Posterior vena cava (tissue), 2 donors: ENCODE data around the gene CFAP46. TPM values are rescaled to one million over a fixed set of nuclear protein-coding genes. Genes with fewer than 3 reads are reported as not detected.

Source experiments
- DNase-seq: peaks from one replicate; pipeline ENCODE4 v3.0.0-alpha.2; 2020; ENCODE audit warnings: low spot score
- intact Hi-C, 2 donors: fragments of 100-400 bp; cut with DNase I; formaldehyde crosslinking; loops; one replicate each; pipeline versions ENCODE4 v1.14.1 to v1.14.2; 2022 to 2023
- total RNA-seq, 2 donors: library from RNA; stranded (reverse); fragmentation: NEBNext Ultra II Directional; extraction: Animal tissue kit (Norgen Biotek cat#: 25700); gene quantifications; one replicate each; pipeline ENCODE4 v1.2.1, GENCODE V29; 2021
- donor health status: DM: yes; HTN: yes; CAD: no.
- donor health status: DM: yes; HTN: yes; CAD: no.

Gene CFAP46
- total RNA-seq, 2 donors from 2014 or later: 0.14 to 0.81 TPM

DNA sequence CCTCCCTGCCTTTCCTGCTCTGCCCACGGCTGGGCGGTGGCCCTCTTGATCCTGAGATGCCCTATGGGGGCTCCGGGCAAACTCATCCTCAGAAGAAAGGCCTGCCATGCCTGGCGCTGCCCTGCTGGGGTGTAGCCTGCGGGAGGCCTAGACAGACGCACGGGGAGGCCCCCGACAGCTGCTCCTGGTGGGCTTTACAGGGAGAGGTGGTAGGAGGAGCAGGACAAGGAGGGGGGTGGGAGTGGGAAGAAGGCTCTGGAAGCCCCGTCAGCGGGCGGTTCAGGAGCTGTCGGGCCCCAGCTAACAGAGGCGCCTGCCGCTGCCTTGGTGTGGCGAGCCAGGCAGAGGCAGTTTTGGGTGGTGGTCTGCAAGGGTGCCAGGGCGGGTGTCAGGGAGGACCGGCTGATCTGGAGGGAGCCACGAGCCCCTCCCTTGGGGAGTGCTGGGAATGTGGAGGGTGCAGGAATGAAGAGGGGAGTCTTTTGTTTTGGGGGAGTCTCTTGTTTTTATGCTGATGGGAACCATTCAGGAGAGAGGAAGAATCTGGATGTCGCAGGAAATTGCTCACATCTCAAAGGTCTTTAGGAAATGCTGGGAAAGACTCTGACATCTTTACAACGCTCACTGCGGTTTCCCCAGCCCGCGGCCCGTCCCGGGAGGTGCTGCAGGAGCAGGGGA is 63.5 kb downstream of the CFAP46 start:
- intact Hi-C loops: no loop called here
- peak; percentile 69 for DNase-seq

GRCh38 chr10:132878091-132878729 is 64.2 kb downstream of the CFAP46 start:
- DNase-seq: peak; percentile 62
- intact Hi-C loops: no loop called here

DNA sequence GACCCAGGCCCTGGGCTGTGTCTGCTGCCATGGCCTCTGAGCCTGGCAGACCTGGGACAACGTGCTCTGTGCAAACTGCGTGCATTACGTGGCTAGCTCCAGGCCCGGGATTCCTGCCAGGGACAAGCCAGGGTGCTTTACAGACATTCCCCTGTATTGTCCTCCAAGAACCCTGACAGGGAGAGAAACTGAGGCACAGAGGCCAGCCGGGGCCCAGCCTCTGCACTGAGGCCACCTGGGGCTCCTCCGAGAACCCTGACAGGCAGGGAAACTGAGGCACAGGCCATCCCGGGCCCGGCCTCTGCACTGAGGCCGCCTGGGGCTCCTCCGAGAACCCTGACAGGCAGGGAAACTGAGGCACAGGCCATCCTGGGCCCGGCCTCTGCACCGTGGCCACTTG is 64.9 kb downstream of the CFAP46 start:
- peak; percentile 67 for DNase-seq
- intact Hi-C loops: no loop called here

DNA sequence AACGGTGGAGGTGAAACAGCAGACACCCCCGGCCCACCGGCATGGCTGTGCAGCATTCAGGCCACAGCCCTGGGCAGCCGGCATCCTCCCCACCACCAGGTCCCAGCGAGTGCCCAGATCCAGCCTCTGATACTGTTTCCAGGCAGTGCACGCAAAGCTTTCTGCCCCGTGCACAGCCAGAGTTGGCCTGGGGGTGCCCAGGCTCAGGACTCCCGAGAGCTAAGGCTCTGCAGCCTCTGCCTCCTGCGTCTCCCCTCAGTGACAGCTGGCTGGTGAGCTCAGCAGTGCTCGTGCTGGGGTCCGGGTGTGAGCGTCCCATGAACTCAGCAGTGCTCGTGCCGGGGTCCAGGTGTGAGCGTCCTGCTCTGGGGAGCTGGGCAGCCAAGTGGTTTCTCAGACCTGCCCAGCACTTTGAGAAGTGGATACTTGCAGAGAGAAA is 65.4 kb downstream of the CFAP46 start:
- peak; percentile 66 for DNase-seq
- intact Hi-C loops: no loop called here

DNA sequence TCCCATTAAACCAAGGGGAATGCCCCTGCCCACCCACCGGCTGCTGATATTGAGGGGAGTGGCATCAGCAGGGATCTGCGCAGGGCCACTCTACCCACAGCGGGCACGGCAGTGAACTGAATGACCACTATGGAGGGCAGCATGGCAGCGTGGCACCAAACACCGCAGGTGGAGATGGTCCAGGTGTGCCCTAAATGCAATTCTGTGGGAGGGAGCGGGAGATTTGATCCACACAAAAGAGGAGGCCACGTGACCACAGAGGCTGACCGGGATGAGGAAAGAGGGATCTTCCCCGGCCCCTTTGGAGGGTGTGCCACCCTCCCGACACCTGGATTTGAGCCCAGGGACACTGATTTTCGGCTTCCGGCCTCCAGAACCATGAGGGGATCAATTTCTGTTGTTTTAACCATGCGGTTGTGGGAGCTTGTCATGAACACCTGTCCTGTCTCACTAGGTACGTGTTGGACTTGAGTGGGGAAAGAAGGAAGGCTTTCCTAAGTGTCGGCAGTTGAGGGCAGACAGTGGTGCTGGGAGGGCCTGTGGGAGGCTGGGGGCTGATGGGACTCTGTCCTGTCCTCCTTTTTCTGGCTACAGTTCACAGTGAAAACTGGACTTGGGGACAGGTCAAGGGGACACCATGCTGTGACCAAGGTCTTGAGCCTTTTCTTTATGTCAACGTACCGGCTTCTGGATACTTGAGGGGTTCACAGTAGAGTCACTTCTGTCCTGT is 66.1 kb downstream of the CFAP46 start:
- intact Hi-C loops: no loop called here
- DNase-seq: peak; percentile 68

DNA sequence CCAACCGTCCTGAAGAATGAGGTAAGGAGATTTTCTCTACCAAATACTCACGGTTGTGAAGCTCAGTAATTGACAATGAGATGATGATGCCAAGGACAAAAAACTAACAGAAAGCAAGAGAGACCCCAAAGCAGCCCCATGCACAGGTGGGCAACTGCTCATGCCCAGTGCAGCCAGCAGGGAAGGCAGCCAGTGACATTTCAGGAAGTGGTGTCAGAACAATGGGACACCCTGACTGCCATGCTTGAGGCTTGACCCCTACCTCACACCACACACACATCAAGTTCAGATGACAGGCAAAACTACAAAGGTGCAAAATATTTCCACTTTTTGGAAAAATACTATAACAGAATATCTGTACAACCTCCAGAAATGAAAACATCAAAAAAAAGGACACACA is 66.9 kb downstream of the CFAP46 start:
- DNase-seq: no peak
- intact Hi-C loops: no loop called here

GRCh38 chr10:132873395-132873794 is 69.0 kb downstream of the CFAP46 start:
- intact Hi-C loops: no loop called here
- DNase-seq: peak; percentile 65

- no peak for DNase-seq
- intact Hi-C loops: no loop called here
Observed at GRCh38 chr10:132872658-132873057, 69.7 kb downstream of the CFAP46 start.

- DNase-seq: no peak
- intact Hi-C loops: no loop called here
Observed at GRCh38 chr10:132870426-132870825, 71.9 kb downstream of the CFAP46 start.

DNA sequence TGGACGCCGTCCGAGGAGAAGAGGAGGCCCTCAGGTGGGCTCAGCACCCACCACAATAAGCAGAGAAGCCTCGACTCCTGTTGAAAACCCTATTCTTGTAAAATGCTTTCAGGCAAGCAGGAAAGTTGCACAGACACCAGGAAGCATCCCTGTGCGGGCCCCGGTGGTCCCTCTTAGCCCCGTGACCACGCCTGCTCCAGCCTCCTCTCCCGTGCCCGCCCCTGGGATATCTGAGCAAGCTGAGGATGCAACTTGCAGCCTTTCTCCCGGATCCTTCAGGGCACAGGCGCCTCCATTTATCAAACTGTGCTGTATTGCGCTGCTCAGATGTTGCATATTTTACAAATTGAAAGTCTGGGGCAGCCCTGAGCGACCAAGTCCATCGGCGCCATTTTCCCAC is 72.7 kb downstream of the CFAP46 start:
- intact Hi-C loops: loop anchor here in 1 of 2 donors (5.0 kb wide), 1 partner anchor 383 kb away; no protein-coding TSS in a partner anchor
- peak; percentile 72 for DNase-seq

GRCh38 chr10:132868995-132869394 is 73.4 kb downstream of the CFAP46 start:
- peak; percentile 62 for DNase-seq

GRCh38 chr10:132867801-132868644 is 74.3 kb downstream of the CFAP46 start:
- intact Hi-C loops: loop anchor here in 1 of 2 donors (5.0 kb wide), 1 partner anchor 384 kb away; no protein-coding TSS in a partner anchor
- peak; percentile 75 for DNase-seq

More at GRCh38 chr10:132868995-132869394, 73.4 kb downstream of the CFAP46 start:
- intact Hi-C loops: loop anchor here in 1 of 2 donors (5.0 kb wide), 1 partner anchor 383 kb away; no protein-coding TSS in a partner anchor

GRCh38 chr10:132866601-132867381 is 75.6 kb downstream of the CFAP46 start:
- intact Hi-C loops: loop anchor here in 1 of 2 donors (5.0 kb wide), 1 partner anchor 386 kb away; no protein-coding TSS in a partner anchor

DNA sequence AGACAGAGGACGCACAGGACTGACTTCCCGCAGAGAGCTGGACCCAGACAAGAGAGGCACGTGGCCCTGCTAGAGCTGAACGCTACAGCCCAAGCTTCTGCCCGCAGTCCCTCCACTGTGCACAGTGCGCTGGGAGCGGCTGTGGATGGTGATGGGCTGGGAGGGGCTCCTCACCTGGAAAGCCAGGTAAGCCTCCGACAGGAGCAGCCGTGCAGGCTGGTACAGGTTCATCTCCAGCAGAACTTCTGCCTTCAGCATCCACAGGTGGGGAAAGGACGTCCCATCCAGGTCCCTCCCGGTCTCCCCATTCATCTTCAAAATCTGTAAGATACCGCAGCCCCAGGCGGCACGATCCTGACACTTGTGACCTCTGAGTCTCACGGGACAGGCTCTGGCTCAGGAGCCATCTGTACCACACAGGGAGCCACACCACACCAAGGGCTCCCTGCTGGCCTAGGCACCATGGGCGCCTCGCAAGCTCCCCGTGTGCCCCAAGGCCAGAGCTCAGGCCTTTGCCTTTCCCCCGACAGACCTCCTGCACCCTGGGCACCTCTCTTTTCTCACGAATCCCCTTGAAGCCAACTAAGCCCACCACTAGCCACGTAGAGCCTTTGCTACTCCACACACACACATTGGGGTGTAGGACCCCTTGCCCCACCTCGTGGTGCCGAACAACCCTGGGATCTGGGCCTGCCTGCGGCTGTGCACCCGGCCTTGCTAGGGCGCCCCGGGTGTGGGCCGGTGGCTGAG is 76.3 kb downstream of the CFAP46 start:
- DNase-seq: peak; percentile 79
- intact Hi-C loops: loop anchor here in 1 of 2 donors (5.0 kb wide), 1 partner anchor 386 kb away; no protein-coding TSS in a partner anchor

More at GRCh38 chr10:132866601-132867381, 75.6 kb downstream of the CFAP46 start:
- peak; percentile 67 for DNase-seq

GRCh38 chr10:132865171-132865631 is 77.2 kb downstream of the CFAP46 start:
- peak; percentile 60 for DNase-seq
- intact Hi-C loops: loop anchor here in 1 of 2 donors (5.0 kb wide), 1 partner anchor 387 kb away; no protein-coding TSS in a partner anchor

DNA sequence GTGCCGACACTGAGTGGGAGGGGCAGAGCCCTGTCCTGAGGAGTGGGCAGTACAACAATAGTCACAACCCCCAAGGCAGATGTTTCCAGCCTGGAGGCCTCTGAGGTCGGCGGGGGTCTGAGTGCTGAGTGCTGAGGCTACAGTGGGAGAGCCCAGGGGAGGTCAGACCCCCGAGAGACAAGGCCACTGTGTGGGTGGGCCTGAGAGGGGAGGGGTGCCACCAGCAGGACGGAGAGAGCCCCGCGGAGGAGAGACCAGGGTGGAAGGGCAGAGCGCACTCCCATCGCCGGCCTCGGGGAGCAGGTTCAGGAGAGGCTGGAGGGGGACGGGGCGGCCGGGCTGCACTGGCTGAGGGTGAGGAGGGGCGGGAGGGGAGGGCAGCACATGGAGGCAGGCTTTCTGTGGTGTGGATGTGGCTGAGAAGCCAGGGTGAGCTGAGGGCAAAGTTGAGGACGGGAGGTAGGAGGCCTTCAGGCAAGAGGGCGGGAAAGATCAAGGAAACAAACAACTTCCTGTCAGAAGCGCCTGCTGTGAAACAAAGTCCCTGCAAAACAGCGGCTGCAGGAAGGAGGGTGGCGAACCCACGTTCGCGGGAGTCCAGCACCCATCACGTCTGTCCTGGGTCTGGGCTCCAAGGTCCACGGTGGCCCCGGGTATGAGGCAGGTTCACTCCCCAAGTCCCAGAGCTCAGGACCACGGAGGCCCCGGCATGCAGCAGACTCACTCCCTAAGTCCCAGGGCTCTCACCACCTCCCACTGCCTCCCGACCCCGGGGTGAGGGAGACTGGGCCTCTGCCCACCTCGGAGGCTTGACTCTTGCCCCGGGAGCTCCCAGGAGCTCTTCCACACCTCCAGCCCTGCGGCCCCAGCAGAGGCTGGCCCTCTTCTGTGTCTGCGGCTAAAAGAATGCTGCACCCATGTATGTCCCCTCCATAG is 79.6 kb downstream of the CFAP46 start:
- intact Hi-C loops: no loop called here
- DNase-seq: peak; percentile 67
